Keratinocyte (primary cell): ENCODE results near the gene CCDC146.

Experiments
- EZH2 ChIP-seq: IDR thresholded peaks from one replicate; pipeline ENCODE4 v1.6.1; 2012; ENCODE audit warnings: inconsistent platforms, mild to moderate bottlenecking, low read length, moderate library complexity
- TF ChIP-seq, protein P1 (sequence below), 3 experiments: IDR thresholded peaks in 1 of 3; conservative IDR thresholded peaks in 1 of 3; optimal IDR thresholded peaks in 1 of 3; 2 replicates in 2 of 3; 3 replicates in 1 of 3; pipeline versions ENCODE3 to v1.5.1; 2011; ENCODE audit warnings: low read length in 3 of 3, mild to moderate bottlenecking in 3 of 3, moderate library complexity in 2 of 3, control low read depth in 1 of 3, inconsistent platforms in 1 of 3; ENCODE audit not compliant: insufficient read depth in 2 of 3; ENCODE audit errors: extremely low read depth in 1 of 3

DNA sequence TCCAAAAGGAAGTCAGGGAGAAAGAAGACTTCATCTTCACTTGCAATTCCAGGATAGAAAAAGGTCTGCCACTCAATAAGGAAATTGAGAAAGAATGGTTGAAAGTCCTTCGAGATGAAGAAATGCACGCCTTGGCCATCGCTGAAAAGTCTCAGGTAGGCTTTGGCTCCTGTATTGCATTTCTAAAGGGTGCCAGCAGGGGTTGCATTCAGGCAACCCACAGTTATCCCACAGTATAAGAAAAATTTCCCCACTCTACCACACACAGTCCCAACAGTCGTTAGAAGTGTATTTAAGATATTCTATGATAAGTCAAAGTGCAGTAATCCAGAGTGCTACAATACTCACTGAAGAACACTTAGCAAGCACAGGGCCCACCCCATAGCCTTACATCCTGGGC lies 170.6 kb downstream of the CCDC146 start:
- TF ChIP-seq, protein P1, sequence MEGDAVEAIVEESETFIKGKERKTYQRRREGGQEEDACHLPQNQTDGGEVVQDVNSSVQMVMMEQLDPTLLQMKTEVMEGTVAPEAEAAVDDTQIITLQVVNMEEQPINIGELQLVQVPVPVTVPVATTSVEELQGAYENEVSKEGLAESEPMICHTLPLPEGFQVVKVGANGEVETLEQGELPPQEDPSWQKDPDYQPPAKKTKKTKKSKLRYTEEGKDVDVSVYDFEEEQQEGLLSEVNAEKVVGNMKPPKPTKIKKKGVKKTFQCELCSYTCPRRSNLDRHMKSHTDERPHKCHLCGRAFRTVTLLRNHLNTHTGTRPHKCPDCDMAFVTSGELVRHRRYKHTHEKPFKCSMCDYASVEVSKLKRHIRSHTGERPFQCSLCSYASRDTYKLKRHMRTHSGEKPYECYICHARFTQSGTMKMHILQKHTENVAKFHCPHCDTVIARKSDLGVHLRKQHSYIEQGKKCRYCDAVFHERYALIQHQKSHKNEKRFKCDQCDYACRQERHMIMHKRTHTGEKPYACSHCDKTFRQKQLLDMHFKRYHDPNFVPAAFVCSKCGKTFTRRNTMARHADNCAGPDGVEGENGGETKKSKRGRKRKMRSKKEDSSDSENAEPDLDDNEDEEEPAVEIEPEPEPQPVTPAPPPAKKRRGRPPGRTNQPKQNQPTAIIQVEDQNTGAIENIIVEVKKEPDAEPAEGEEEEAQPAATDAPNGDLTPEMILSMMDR (optimal IDR thresholded peaks at IDR 0.05 in 1 of 3, IDR thresholded peaks at IDR 0.05 in 1 of 3, conservative IDR thresholded peaks at IDR 0.05 in 1 of 3; ENCODE audit: extremely low read depth in 1 of 3, insufficient read depth in 2 of 3, low read length in 3 of 3), result peak; percentile 15 to 26 (median 23)
- no peak for TF ChIP-seq EZH2
